K562 (cell line): Measurements from ENCODE around the gene RBFOX1. TPM values are rescaled to one million over a fixed set of nuclear protein-coding genes. Genes with fewer than 3 reads are reported as not detected.

Source experiments
- CBX8 ChIP-seq: fragments of 200-600 bp; sonication (generic); IDR thresholded peaks from 2 replicates; pipeline ENCODE4 v1.6.1; 2012; ENCODE audit warnings: borderline replicate concordance, mixed run types, low read depth, mild to moderate bottlenecking, moderate library complexity, mixed read lengths, low read length, control low read depth, inconsistent platforms; ENCODE audit not compliant: poor library complexity, severe bottlenecking; ENCODE audit errors: extremely low read depth
- CHD7 ChIP-seq: fragments of 200-600 bp; sonication (generic); IDR thresholded peaks from one replicate; pipeline ENCODE4 v1.6.1; 2012; ENCODE audit warnings: mild to moderate bottlenecking, low read depth, low read length, inconsistent platforms
- GATAD2A ChIP-seq: fragments of 450-650 bp; IDR thresholded peaks from 2 replicates; pipeline ENCODE4 v1.6.1; 2017
- HSF4 ChIP-seq: fragments of 250-450 bp; sonication (Bioruptor Pico); IDR thresholded peaks from 2 replicates; pipeline ENCODE4 v2.1.2; 2022; ENCODE audit warnings: mild to moderate bottlenecking, moderate library complexity, borderline replicate concordance
- MTA3 ChIP-seq: fragments of 450-650 bp; formaldehyde crosslinking; IDR thresholded peaks from 2 replicates; pipeline ENCODE4 v1.6.1; 2017; ENCODE audit warnings: mild to moderate bottlenecking, borderline replicate concordance
- MXD1 ChIP-seq: fragments of 250-450 bp; sonication (Bioruptor Pico); IDR thresholded peaks from 2 replicates; pipeline ENCODE4 v1.8.0; 2021; ENCODE audit warnings: borderline replicate concordance, mild to moderate bottlenecking, moderate library complexity; ENCODE audit not compliant: poor library complexity, severe bottlenecking
- RCOR1 ChIP-seq, 2 experiments: IDR thresholded peaks; 2 replicates each; pipeline ENCODE4 v1.6.1; 2012; ENCODE audit warnings: low read depth in 2 of 2, low read length in 2 of 2, borderline replicate concordance in 1 of 2, improper control_type of control experiment in 1 of 2
- TAF7 ChIP-seq: fragments of 450-650 bp; IDR thresholded peaks from 2 replicates; pipeline ENCODE4 v1.6.1; 2016; ENCODE audit warnings: missing genetic modification characterization, missing compliant biosample characterization
- TGIF2 ChIP-seq: sonication (generic); formaldehyde crosslinking; IDR thresholded peaks from 2 replicates; pipeline ENCODE4 v1.8.1; 2022; ENCODE audit warnings: mild to moderate bottlenecking, missing genetic modification reagents, moderate library complexity
- polyA plus RNA-seq, 8 experiments: library from polyadenylated mRNA; depleted of rRNA in 4 of 8; stranded (reverse) in 5 of 8; unstranded in 3 of 8; fragments of >200 nt; fragmentation: Nextera tagmentation in 2 of 8; fragmentation: Illumina TruSeq in 1 of 8; extraction: Ambion mirVana in 2 of 8; extraction: Trizol in 1 of 8; gene quantifications; 2 replicates each; pipeline versions ENCODE4 v1.2.1 to v1.2.3, GENCODE V29; 2011 to 2014; ENCODE audit warnings: inconsistent platforms in 1 of 8, missing spikeins in 1 of 8
- total RNA-seq, 7 experiments: library from RNA; depleted of rRNA in 6 of 7; stranded (reverse); fragments of >200 nt in 6 of 7; fragmentation: Illumina TruSeq in 2 of 7; extraction: Trizol in 2 of 7; gene quantifications; 2 replicates each; pipeline versions ENCODE4 v1.2.1 to v1.2.3, GENCODE V29; 2011 to 2021; ENCODE audit warnings: low replicate concordance in 1 of 7

RBFOX1 gene
- total and polyA plus RNA-seq, 9 of the 15 experiments (the other 6 are each of a cell fraction or from before 2014, with no cell fraction given) = 0.03 TPM; not detected in 8

DNA sequence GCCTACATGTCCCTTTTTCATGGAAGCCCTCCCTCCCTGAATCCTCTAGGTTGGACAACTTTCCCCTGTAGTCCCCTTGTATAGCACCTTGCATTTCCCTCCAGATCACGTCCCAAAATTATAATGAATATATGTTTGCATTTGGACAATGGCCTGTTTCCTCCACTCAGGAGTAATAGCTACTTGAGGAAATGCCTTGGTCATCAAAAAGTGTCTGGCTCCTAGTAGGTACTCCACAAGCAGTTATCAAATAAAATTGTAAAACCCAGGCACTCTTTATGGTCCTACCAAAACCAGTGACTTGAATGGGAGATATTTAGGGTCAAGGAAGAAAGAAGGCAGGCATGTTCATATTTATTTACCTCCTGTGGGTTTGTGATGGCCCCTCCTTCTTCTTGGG, 59.6 kb downstream of the RBFOX1 start (continued):
- TF ChIP-seq MTA3 = no peak
- no peak for TF ChIP-seq HSF4 (CRISPR knock-in tag)
- no peak for TF ChIP-seq TGIF2
- TF ChIP-seq RCOR1 (IDR thresholded peaks at IDR 0.05; ENCODE audit: borderline replicate concordance in 1 of 2, low read depth in 2 of 2, low read length in 2 of 2) = no peak
- no peak for TF ChIP-seq TAF7 (tag)
- no peak for TF ChIP-seq GATAD2A
- TF ChIP-seq CBX8 = no peak
- no peak for TF ChIP-seq MXD1 (CRISPR knock-in tag)
- TF ChIP-seq CHD7 = no peak
